Pulmonary artery endothelial cell (primary cell): Measurements from ENCODE around the gene FOXL1. TPM values are rescaled to one million over a fixed set of nuclear protein-coding genes. Genes with fewer than 3 reads are reported as not detected.

Experiments used
- DNase-seq: peaks from one replicate; pipeline ENCODE4 v3.0.0-alpha.2; 2011; ENCODE audit warnings: low read depth, low spot score
- total RNA-seq: library from RNA; depleted of rRNA; stranded (reverse); fragments of >200 nt; gene quantifications from 2 replicates; pipeline ENCODE4 v1.2.3, GENCODE V29; 2014

FOXL1 gene
- total RNA-seq, 1 donor from 2014 or later, result 2.9 TPM

GRCh38 chr16:86631444-86631843, 53.1 kb downstream of the FOXL1 start:
- no peak for DNase-seq

Other genes with a start within 250 kb of the FOXL1 start
- 0.07 and 0.11 TPM in 2 replicates for gene FOXF1, start 68.0 kb upstream of the FOXL1 start, total RNA-seq
- gene MTHFSD, start 23.3 kb upstream of the FOXL1 start, total RNA-seq, result 10.5 and 15.3 TPM in 2 replicates
- gene FOXC2, start 11.7 kb upstream of the FOXL1 start, total RNA-seq, result 2.1 and 2.3 TPM in 2 replicates